ENCODE measurements around the gene SIGLEC5.

DNA sequence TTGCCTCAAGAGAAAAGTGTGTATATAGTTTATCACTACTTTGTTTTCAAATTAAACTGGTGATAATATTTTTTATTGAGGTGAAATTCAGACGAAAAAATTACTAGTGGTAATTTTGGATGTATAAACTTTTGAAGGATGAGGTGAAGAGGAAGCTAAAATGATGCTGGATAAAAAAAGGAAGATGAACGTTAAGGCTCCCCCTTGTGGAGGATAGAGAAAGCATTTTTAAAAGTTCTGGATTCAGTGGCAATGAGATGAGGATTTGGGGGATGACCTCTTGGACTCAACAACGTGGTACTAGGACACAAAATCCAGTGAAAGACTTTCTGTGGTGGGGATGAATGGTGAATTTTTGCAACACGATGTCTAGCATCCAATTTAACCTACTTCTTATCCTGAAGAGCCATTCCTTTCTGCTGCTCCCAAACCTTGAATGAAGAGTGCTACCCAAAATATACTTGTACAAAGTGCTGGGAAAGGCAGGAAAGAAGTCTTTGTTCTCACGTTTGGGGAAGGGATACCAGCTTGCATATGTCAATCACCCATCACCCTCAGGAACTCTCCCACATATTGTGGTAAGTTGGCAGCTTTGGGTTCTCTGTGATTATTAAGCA is 7.3 kb upstream of the SIGLEC5 start:
- TF ChIP-seq SPI1 (IDR thresholded peaks at IDR 0.05; ENCODE audit: low read depth, low read length) (no peak), POLR2A (IDR thresholded peaks at IDR 0.05; ENCODE audit: low read depth, low read length) (no peak), POLR2AphosphoS5 (IDR thresholded peaks at IDR 0.05; ENCODE audit: low read depth, low read length) (no peak), TAF1 (IDR thresholded peaks at IDR 0.05; ENCODE audit: low read depth, low read length) (no peak)
